ENCODE measurements around the gene STMN3. TPM values are rescaled to one million over a fixed set of nuclear protein-coding genes. Genes with fewer than 3 reads are reported as not detected.

STMN3 gene
- total and polyA plus RNA-seq, 2 donors = 17.7 to 44.7 TPM

Small RNA genes within 50 kb of the gene (small RNA-seq; reads per million reads assigned to genes)
- not detected for gene TNFRSF6B

Other genes with a start within 250 kb of the STMN3 start
- gene KCNQ2, start 180.8 kb downstream of the STMN3 start, total RNA-seq = 2.1 TPM
- 0.14 TPM for gene KCNQ2, start 180.8 kb downstream of the STMN3 start, polyA plus RNA-seq
- gene EEF1A2, start 154.3 kb downstream of the STMN3 start, total RNA-seq = 11.2 TPM
- gene EEF1A2, start 154.3 kb downstream of the STMN3 start, polyA plus RNA-seq = 5.1 TPM
- 44.7 TPM for gene PPDPF, start 132.7 kb downstream of the STMN3 start, total RNA-seq
- 545 TPM for gene PPDPF, start 132.7 kb downstream of the STMN3 start, polyA plus RNA-seq
- gene PTK6, start 116.0 kb downstream of the STMN3 start, total RNA-seq = 2.8 TPM
- 3.4 TPM for gene PTK6, start 116.0 kb downstream of the STMN3 start, polyA plus RNA-seq
- 0.48 TPM for gene SRMS, start 105.7 kb downstream of the STMN3 start, total RNA-seq
- not detected for gene SRMS, start 105.7 kb downstream of the STMN3 start, polyA plus RNA-seq
- gene FNDC11, start 99.3 kb downstream of the STMN3 start, total RNA-seq = 0.63 TPM
- gene FNDC11, start 99.3 kb downstream of the STMN3 start, polyA plus RNA-seq = 0.98 TPM
- gene HELZ2, start 79.2 kb downstream of the STMN3 start, total RNA-seq = 19.9 TPM
- 15.5 TPM for gene HELZ2, start 79.2 kb downstream of the STMN3 start, polyA plus RNA-seq
- 7.7 TPM for gene GMEB2, start 26.3 kb downstream of the STMN3 start, total RNA-seq
- 12.1 TPM for gene GMEB2, start 26.3 kb downstream of the STMN3 start, polyA plus RNA-seq
- 13.3 TPM for gene RTEL1, start 4.9 kb upstream of the STMN3 start, total RNA-seq
- 12.3 TPM for gene RTEL1, start 4.9 kb upstream of the STMN3 start, polyA plus RNA-seq
- gene TNFRSF6B, start 43.2 kb upstream of the STMN3 start, total RNA-seq = 0.42 TPM
- gene TNFRSF6B, start 43.2 kb upstream of the STMN3 start, polyA plus RNA-seq = 35.6 TPM
- gene ARFRP1, start 54.6 kb upstream of the STMN3 start, total RNA-seq = 17.9 TPM
- gene ARFRP1, start 54.6 kb upstream of the STMN3 start, polyA plus RNA-seq = 40.8 TPM
- 11.0 TPM for gene ZGPAT, start 54.6 kb upstream of the STMN3 start, total RNA-seq
- gene ZGPAT, start 54.6 kb upstream of the STMN3 start, polyA plus RNA-seq = 30.7 TPM
- gene LIME1, start 83.2 kb upstream of the STMN3 start, total RNA-seq = 1.1 TPM
- gene LIME1, start 83.2 kb upstream of the STMN3 start, polyA plus RNA-seq = 7.9 TPM
- 8.6 TPM for gene SLC2A4RG, start 86.4 kb upstream of the STMN3 start, total RNA-seq
- gene SLC2A4RG, start 86.4 kb upstream of the STMN3 start, polyA plus RNA-seq = 106 TPM
- gene ZBTB46, start 177.8 kb upstream of the STMN3 start, total RNA-seq = 10.6 TPM
- gene ZBTB46, start 177.8 kb upstream of the STMN3 start, polyA plus RNA-seq = 6.7 TPM
- gene ABHD16B, start 208.1 kb upstream of the STMN3 start, total RNA-seq = not detected
- gene ABHD16B, start 208.1 kb upstream of the STMN3 start, polyA plus RNA-seq = 0.68 TPM
- 53.7 TPM for gene TPD52L2, start 211.8 kb upstream of the STMN3 start, total RNA-seq
- gene TPD52L2, start 211.8 kb upstream of the STMN3 start, polyA plus RNA-seq = 132 TPM
- 18.7 TPM for gene DNAJC5, start 241.7 kb upstream of the STMN3 start, total RNA-seq
- 31.8 TPM for gene DNAJC5, start 241.7 kb upstream of the STMN3 start, polyA plus RNA-seq